NCI-H2196 treated with DMSO at 0.1 percent for 48 hours (cell line): ENCODE measurements around the gene BNC1.

Experiments
- DNase-seq: peaks from one replicate; lab custom pipeline; 2025; ENCODE audit not compliant: unreplicated experiment; lab: John Stamatoyannopoulos, UW

Gene BNC1

DNA sequence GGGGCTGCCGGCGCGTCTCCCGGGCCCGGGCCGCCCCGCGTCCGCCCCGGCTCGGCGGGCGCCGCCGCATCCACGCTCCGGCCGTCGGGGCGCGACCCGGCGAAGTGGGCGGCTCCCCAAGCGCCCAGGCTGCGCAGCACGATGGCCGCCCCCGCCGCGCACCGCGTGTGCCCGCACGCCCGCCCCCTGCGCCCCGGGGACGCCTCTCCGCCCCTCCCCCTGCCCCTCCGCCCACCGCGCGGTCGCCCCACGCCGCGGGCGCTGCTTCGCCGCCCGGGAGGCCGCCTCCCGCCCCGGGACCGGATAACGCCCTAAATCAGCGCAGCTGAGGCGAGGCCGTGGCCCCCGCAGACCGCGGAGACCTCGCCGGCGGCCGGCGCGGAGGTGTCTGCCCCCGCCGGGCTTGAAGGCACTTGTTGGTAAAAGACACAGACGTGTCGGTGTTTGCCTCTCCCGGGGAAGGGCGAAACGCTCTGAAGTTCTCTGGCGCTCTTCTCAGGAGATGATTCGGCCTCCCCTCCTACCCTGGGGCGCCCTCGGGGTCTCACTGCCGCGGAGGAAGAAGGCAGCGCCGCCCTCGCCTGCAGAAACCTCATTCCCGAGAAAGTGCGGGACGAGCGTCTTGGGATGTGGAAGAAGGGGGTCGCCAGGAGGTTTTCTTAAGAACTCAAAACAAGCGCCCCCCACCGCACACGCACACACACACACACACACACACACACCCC lies at the start of gene BNC1:
Gene BNC1, minus strand, starts transcription at position 106 of the 725 bp plus-strand sequence. Its CDS starts 36 bp downstream, at position 70.
- no peak for DNase-seq

GRCh38 chr15:83327041-83327440 lies 42.6 kb upstream of the BNC1 start:
- DNase-seq: no peak

- DNase-seq: no peak
These were observed 40.3 kb upstream of the BNC1 start for GRCh38 chr15:83324799-83325198.

DNA sequence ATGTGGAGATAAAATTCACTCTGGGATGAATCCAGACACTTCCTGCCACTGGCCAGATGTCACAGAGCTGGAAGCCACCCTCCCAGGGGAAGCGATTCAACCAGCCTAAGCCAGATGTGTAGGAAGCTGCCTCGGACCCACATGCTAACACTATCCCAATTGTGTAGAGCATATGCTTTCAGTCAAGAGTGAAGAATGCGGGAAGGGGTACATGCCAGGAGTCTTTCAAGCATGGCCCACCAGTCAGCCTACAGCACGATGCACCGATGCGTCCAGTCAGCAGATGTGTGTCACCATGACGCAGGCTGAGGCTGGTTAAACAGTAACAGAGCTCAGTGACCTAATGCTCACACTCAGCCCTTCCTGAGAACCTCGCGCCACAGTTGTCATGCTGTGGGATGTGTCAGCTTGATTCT lies 38.8 kb upstream of the BNC1 start:
- no peak for DNase-seq

- DNase-seq: no peak
These were observed 38.2 kb upstream of the BNC1 start for GRCh38 chr15:83322691-83323090.

- DNase-seq: no peak
These were observed 37.6 kb upstream of the BNC1 start for GRCh38 chr15:83322061-83322460.

- DNase-seq: no peak
These were observed 36.4 kb upstream of the BNC1 start for GRCh38 chr15:83320844-83321243.

GRCh38 chr15:83320404-83320803 lies 35.9 kb upstream of the BNC1 start:
- no peak for DNase-seq

DNA sequence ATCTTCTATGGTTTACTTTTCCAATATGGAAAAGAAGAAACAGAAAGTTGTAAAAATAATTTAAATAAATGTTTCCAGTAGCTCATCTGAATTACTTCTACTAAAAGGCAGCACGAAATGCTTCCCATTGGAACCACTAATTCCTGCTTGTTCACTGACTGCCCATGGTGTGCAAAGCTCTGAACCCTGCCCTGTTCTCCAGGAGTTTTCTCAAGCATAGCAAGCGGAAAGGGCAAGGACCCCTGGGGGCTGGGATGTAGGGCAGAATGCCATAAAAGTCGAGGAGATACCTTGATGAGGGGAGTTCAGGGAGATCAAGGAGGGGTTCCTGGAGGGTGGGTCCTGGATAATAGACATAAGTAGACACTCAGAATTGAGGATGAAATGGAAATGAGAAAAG lies 35.3 kb upstream of the BNC1 start:
- no peak for DNase-seq

DNA sequence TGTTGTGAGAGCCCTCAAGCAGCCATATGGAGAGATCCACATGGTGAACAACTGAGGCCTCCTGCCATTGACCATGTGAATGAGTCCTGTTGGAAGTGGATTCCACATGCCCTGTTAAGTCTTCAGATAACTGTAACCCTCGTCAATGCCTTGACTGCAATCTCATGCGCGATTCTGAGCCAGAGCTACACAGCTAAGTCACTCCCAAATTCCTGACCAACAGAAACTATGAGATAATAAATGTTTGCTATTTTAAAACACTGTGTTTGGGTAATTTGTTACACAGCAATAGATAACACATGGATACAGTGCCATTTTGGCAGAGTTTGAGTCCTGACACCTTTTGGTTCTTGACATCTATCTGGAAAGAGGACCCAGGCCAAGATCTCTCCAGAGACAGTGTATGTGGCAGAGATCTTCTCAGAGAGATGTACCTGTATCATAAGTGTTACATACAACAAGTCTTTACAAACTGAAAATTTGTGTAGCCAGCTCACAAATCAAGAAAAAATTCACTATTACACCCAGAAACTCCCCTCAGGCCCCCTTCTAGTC lies 34.5 kb upstream of the BNC1 start:
- no peak for DNase-seq

DNA sequence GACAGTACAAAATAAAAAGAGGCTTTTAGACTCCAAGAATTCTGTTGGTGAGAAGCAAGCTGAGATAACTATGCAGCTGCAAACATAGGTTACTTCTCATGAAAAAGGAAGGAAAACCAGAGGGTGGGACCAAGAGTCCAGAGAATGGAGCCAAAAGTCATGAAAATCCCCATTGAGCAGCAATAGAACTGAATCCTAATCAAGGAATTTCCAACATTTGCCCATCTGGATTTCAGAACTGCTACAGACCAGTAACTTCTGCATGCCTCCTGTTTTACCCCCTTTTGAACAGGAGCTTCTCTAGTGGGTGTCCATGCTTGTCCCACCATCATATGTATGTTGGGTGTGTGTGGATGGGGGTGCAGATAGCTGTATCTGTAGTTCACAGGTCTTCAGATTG lies 33.6 kb upstream of the BNC1 start:
- DNase-seq: no peak

DNA sequence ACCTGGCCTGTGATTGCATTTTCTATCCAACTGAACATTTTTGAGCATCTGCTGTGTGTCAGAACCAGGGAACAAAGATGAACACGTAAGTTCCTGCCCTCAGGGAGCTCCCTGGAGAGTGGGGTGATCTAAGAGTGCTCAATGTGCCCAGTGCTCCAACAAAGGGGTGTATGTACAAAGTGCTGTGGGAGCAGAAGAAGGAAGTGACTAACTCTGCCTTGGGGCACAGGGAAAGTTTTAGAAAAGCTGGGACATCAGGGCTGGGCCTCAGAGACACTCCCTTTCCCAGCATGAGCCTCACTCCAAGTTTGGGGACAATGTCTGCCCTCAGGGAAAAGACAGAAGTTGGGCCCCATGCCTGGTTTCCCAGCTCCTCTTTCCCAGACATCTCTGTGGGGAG lies 27.6 kb upstream of the BNC1 start:
- DNase-seq: no peak

DNA sequence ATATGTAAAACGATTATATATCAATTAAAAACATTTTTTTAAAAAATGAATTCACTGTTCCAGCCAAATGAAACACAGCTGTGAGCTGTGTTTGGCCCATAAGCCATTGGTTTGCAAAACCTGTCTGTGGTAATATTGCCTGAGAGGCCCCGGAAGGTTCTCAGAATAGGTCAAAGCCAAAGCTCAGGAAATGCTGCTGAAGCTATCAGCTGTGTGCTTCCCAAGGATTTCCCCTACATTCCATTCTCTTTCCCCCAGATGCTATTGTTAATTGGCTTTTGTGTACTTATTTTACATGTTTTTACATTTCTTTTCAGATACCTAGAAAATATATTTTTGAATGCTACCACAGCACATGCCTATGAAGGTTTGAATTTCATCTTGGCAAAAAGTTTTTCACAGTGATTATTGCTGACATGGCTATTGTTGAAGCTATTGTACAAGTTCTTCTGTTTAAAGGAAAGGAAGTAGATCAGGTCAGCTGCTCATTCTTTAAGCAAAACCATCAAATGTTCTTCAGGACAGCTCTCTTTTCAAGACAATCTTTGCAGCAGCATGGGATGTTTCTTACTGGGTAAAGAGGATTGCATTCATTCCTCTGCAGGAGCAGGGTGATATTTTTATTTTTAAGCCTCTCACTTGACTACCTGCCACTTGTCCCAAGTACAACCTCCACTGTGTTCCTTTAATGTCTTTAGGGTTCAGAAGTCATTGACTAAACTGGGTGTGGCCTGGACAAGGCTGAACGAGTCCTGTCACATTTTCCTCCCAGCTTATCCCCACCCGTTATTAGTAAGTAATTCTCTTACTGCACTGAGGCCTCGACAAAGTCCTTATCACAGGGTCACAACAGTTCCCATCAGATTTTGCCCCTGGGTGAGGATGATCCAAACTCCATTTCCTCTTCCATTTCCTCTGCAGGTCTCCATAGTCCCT lies 26.3 kb upstream of the BNC1 start:
- DNase-seq: no peak

GRCh38 chr15:83308671-83309070 lies 24.2 kb upstream of the BNC1 start:
- no peak for DNase-seq

GRCh38 chr15:83306561-83306960 lies 22.1 kb upstream of the BNC1 start:
- no peak for DNase-seq

DNA sequence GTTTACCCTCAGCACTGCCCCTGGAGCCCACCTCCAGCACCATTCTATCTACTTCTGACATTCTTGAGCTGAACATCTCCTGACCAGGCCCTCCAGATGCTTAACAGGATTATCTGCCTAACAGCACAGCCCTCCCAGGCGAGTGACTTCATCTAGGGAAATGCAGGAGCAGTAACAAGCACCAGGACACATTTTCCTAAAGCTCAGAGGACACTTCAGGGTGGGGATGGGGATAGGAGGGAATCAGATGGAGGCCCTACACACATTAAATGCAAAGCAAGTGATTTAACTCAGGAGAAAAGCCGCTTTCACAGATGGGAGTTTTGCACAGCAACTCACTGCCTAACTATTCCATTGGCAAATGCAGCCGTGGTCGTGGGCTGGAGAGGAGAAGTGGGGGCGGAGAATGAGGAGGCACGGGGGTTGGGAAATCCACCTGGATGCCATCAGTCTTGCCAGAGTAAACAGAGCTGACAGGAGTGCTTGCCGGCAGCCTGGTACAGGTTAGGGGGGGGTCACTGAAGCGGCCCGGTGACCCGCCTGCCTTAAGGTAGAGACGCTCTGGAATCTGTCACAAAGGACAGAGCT lies 21.3 kb upstream of the BNC1 start:
- DNase-seq: no peak

DNA sequence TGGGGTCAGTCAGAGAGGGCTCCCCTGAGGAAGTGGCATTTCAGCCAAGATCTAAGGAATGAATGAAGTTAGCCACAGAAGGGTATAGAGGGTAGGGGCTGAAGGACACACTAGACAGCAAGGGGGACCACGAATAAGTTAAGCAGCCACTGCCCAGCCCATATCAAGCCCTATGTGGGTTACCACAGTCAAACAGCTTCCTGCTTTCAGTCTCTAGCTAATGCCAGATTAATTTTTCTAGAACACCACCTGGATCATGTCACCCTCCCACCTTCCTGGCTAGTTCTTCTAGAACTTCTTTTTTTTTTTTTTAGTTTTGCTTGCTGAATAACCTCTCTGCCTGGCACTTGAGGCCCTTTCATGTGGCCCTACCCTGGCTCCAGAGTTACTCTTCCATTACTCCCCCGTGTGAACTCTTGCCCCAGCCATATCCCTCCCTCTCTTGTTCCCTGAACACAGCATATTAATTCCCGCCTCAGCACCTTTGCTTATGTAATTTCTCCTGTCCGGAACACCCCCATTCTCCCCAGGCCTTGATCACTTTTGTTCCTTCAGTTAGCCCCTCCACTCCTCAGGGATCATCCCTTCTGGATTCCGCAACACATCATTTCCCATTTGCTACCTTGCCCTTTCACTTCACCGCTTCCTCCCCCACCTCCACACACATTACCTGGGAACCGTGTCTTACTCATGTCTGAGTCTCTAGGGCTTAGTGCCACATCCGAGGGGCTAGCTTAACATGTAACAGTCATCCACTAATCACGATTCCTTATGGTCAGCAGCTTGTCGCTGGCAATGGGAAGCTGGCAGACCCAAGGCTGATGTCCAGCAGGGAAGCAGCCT lies 20.6 kb upstream of the BNC1 start:
- DNase-seq: no peak

DNA sequence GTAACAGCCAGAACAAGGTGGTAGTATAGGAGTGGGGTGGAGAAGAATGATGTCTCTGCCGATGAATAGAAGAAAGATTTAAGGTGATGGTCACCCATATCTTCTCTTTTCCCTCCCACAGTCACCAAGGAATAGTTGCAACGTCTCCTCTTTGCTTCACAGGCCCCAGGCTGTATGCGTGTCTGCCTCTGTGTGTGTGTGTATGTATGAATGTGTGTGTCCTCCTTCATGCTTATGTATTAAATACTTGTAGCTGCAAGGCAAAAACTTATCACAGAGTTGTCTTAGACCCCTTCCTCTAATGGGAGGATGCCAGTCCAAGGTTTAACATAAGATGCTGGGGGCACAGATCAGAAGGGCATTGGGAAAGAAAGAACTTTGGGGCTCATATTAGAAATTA lies 19.1 kb upstream of the BNC1 start:
- no peak for DNase-seq

- DNase-seq: no peak
These were observed 16.4 kb upstream of the BNC1 start for GRCh38 chr15:83300826-83301225.

DNA sequence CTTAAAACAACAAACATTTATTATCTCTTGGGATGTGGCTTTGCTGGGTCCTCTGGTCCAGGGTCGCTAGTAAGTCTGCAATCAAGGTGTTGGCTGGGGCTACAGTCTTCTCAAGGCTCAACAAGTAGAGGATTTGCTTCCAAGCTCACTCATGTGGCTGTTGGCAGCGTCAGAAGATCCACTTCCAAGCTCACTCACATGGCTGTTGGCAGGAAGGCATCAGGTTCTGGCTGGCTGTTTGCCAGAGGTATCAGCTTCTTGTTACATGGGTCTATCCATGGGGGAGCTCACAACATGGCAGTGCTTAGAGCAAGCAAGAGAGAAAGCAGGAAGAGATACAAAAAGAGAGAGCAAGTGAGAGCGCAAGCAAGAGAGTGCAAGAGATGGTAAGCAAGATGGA lies 15.0 kb upstream of the BNC1 start:
- DNase-seq: no peak

DNA sequence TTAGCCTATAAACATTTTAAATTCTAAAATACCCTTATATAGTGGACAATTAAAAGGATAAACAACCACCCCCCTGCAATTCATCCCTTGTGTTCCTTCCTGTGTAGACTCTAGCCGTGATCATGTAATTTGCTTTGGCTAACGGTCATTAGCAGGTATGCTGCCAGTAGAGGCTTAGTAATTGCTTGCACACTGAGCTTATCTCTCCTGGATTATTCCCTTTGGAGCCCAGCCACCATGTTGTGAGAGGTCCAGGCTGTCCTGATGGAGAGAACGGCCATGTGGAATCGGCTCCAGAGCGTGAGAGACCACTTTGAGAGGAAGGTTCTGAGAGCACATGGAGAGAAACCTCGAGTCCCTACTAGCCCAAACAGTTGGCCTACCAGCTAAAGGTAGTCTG lies 11.0 kb upstream of the BNC1 start:
- DNase-seq: no peak
